Endometrial microvascular endothelial cells (primary cell): Measurements from ENCODE around the gene MKI67. TPM values are rescaled to one million over a fixed set of nuclear protein-coding genes. Genes with fewer than 3 reads are reported as not detected.

Source experiments
- total RNA-seq: library from RNA; depleted of rRNA; stranded (reverse); fragments of >200 nt; gene quantifications from one replicate; pipeline ENCODE4 v1.2.3, GENCODE V29; 2015; ENCODE audit errors: inconsistent ontology term

MKI67 gene
- total RNA-seq, 1 donor from 2014 or later: 43.8 TPM

Other genes with a start within 250 kb of the MKI67 start
- not detected for gene CLRN3, start 233.5 kb downstream of the MKI67 start, total RNA-seq
- 23.9 TPM for gene PTPRE, start 219.3 kb downstream of the MKI67 start, total RNA-seq